Fibroblast of lung (primary cell): ENCODE data around the gene BGN. TPM values are rescaled to one million over a fixed set of nuclear protein-coding genes. Genes with fewer than 3 reads are reported as not detected.

ENCODE experiments used
- DNase-seq, 2 donors: peaks; one replicate each; pipeline versions ENCODE4 v3.0.0 to v3.0.0-alpha.2; 2010; ENCODE audit warnings: low read depth in 2 of 2
- H2AFZ ChIP-seq: 2 replicates; pipeline ENCODE4 v1.5.1; 2012; ENCODE audit warnings: low read length, control low read depth, inconsistent platforms
- H3K27ac ChIP-seq: 2 replicates; pipeline ENCODE4 v1.5.1; 2011; ENCODE audit warnings: low read length, control low read depth; ENCODE audit not compliant: insufficient read depth
- H3K27me3 ChIP-seq: 2 replicates; pipeline ENCODE4 v1.5.1; 2011; ENCODE audit warnings: mild to moderate bottlenecking, low read length; ENCODE audit not compliant: control insufficient read depth, insufficient read depth
- H3K36me3 ChIP-seq: 2 replicates; pipeline ENCODE4 v1.5.1; 2011; ENCODE audit warnings: low read length; ENCODE audit not compliant: control insufficient read depth, insufficient read depth
- H3K4me1 ChIP-seq: 2 replicates; pipeline ENCODE4 v1.5.1; 2011; ENCODE audit warnings: low read length; ENCODE audit not compliant: control insufficient read depth, insufficient read depth; ENCODE audit errors: extremely low read depth
- H3K4me2 ChIP-seq: 2 replicates; pipeline ENCODE4 v1.5.1; 2011; ENCODE audit warnings: low read length, control low read depth; ENCODE audit not compliant: insufficient read depth; ENCODE audit errors: extremely low read depth
- H3K4me3 ChIP-seq, 4 experiments: fragments of 200-600 bp in 1 of 4; sonication (generic) in 1 of 4; replicated peaks in 1 of 4; 2 replicates each; pipeline ENCODE4 v1.5.1; 2011 to 2016; ENCODE audit warnings: low read length in 4 of 4, low read depth in 3 of 4, mild to moderate bottlenecking in 3 of 4, control low read depth in 2 of 4, inconsistent platforms in 1 of 4, mixed read lengths in 1 of 4; ENCODE audit not compliant: insufficient read depth in 1 of 4; ENCODE audit errors: control extremely low read depth in 1 of 4
- H3K79me2 ChIP-seq: 2 replicates; pipeline ENCODE4 v1.5.1; 2012; ENCODE audit warnings: mild to moderate bottlenecking, low read length, inconsistent platforms; ENCODE audit not compliant: control insufficient read depth, insufficient read depth
- H3K9ac ChIP-seq: 2 replicates; pipeline ENCODE4 v1.5.1; 2011; ENCODE audit warnings: mild to moderate bottlenecking, low read length, control low read depth; ENCODE audit not compliant: insufficient read depth
- H3K9me3 ChIP-seq: 2 replicates; pipeline ENCODE4 v1.5.1; 2012; ENCODE audit warnings: low read depth, low read length; ENCODE audit not compliant: control insufficient read depth, insufficient read depth
- H4K20me1 ChIP-seq: 2 replicates; pipeline ENCODE4 v1.5.1; 2011; ENCODE audit warnings: low read length; ENCODE audit not compliant: control insufficient read depth, insufficient read depth; ENCODE audit errors: extremely low read depth
- EZH2 ChIP-seq: IDR thresholded peaks from 2 replicates; pipeline ENCODE4 v1.5.1; 2012; ENCODE audit warnings: low read length, control low read depth, mild to moderate bottlenecking; ENCODE audit errors: missing control alignments
- polyA plus RNA-seq, 2 donors: library from polyadenylated mRNA; depleted of rRNA in 1 of 2; stranded (reverse) in 1 of 2; unstranded in 1 of 2; fragments of >200 nt; gene quantifications; 2 replicates each; pipeline ENCODE4 v1.2.1, GENCODE V29; 2011 to 2012; ENCODE audit warnings: missing spikeins in 1 of 2
- total RNA-seq: library from RNA; depleted of rRNA; stranded (reverse); fragments of >200 nt; gene quantifications from 2 replicates; pipeline ENCODE4 v1.2.1, GENCODE V29; 2014
- TF ChIP-seq, protein P1 (sequence below), 2 donors: IDR thresholded peaks in 1 of 2; conservative IDR thresholded peaks in 1 of 2; 1 replicate in 1 of 2; 2 replicates in 1 of 2; pipeline ENCODE4 v1.5.1; 2011 to 2012; ENCODE audit warnings: low read length in 2 of 2, control low read depth in 1 of 2, inconsistent platforms in 1 of 2, low read depth in 1 of 2, mild to moderate bottlenecking in 1 of 2

The BGN gene
- total and polyA plus RNA-seq, 2 donors (not counting 1 experiment from before 2014, with no cell fraction given) = 10.1 to 61.7 TPM

DNA sequence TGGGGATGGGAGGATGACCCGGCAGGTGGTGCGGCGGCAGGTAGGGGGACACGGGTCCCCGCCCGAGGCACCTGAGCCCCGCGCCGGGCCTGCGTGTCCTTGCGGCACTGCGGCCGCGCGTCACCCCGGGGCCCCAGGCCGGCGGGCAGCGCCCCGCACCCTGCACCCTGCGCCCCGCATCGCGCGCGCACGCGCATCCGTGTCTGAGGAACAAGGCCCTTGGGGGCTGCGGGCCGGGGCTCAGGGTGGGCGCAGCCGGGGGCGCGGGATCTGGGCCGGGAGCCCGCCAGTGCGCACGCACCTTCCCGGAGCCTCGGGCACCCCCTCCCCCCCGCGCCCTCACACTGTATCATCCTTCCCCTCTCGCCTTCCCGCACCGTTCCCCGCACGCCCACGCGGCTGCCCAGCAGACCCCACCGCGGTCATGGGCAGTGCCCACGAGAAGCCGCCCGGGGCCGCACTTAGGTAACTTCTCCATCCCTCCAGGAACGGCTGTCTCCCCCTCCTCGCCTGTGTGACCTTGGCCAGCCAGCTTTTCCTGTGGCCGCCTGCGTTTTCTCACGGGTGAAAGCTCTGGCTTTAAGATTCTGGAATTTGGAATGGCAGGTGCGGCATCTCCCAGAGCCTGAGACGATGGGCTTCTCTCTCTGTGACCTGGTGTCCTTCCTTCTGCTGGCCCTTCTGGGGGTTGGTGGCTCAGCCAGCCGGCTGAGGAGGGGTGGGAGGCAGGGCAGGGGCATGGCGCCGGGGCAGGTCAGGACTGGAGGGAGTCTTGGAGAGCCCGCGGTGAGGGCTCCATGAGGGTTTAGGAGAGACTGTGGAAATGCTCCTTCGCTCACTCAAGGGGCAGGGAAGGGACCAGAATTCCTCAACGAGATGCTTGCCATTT, 23.4 kb downstream of the BGN start:
- H3K79me2 ChIP-seq = no peaks in the 10 kb centered on the region
- no peaks in the 10 kb centered on the region for H3K36me3 ChIP-seq

DNA sequence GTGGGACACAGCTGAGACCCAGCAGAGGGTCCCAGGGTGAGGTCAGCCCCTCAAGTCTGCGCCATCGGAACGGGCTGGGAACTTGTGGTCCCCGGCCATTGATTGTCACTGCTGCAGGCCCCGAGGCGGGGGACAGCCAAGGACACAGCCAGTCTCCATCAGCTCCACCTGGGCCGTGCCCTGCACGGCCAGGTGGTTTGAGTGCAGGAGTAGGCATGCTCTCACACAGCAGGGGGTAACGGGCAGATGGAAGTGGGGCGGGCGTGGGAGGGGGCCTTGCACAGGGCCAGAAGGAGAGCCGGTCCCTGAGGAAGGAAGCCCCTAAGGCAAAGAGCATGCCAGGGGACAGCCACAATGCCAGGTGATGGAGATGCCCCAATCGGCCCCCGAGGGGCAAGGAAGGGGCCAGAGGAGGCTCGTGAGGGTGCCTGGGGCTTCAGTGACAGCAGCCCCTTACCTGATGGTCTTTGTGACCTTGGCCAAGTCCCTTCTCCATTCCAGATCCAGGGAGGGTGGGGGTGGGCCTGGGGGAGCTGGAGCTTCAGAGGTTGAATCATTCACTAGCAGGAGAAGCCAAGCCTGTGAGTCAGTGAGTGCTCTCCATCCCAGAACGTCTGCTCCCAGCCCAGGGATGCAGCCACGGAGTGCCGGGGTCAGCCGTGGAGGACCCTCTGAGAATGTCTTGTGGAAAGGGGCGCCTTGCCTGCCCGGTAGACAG, 24.9 kb downstream of the BGN start:
- TF ChIP-seq, protein P1, sequence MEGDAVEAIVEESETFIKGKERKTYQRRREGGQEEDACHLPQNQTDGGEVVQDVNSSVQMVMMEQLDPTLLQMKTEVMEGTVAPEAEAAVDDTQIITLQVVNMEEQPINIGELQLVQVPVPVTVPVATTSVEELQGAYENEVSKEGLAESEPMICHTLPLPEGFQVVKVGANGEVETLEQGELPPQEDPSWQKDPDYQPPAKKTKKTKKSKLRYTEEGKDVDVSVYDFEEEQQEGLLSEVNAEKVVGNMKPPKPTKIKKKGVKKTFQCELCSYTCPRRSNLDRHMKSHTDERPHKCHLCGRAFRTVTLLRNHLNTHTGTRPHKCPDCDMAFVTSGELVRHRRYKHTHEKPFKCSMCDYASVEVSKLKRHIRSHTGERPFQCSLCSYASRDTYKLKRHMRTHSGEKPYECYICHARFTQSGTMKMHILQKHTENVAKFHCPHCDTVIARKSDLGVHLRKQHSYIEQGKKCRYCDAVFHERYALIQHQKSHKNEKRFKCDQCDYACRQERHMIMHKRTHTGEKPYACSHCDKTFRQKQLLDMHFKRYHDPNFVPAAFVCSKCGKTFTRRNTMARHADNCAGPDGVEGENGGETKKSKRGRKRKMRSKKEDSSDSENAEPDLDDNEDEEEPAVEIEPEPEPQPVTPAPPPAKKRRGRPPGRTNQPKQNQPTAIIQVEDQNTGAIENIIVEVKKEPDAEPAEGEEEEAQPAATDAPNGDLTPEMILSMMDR (conservative IDR thresholded peaks at IDR 0.05 in 1 of 2, IDR thresholded peaks at IDR 0.05 in 1 of 2; ENCODE audit: low read depth in 1 of 2, low read length in 2 of 2) = no peak
- TF ChIP-seq EZH2 = no peak
- H3K9me3 ChIP-seq = no peaks in the 10 kb centered on the region
- no peaks in the 10 kb centered on the region for H3K36me3 ChIP-seq
- H3K27me3 ChIP-seq = peaks cover 7% of the 10 kb centered on the region
- no peaks in the 10 kb centered on the region for H4K20me1 ChIP-seq
- H3K4me1 ChIP-seq = no peaks in the 10 kb centered on the region
- no peaks in the 10 kb centered on the region for H3K79me2 ChIP-seq
- H2AFZ ChIP-seq = no peak overlapping the region
- H3K27ac ChIP-seq = no peak overlapping the region
- H3K9ac ChIP-seq = no peak overlapping the region
- peak; percentile 6 to 64 for DNase-seq
- H3K4me2 ChIP-seq = peak overlapping the region; percentile 35
- H3K4me3 ChIP-seq = no peak overlapping the region

More for the DNA sequence above, 23.4 kb downstream of the BGN start:
- TF ChIP-seq, protein P1 (conservative IDR thresholded peaks at IDR 0.05 in 1 of 2, IDR thresholded peaks at IDR 0.05 in 1 of 2; ENCODE audit: low read depth in 1 of 2, low read length in 2 of 2) = no peak
- peak; percentile 51 for TF ChIP-seq EZH2
- H3K9ac ChIP-seq = no peak overlapping the region
- no peaks in the 10 kb centered on the region for H4K20me1 ChIP-seq
- H3K4me2 ChIP-seq = no peak overlapping the region
- DNase-seq = no peak
- no peak overlapping the region for H3K27ac ChIP-seq
- H3K4me3 ChIP-seq = no peak overlapping the region
- H3K9me3 ChIP-seq = no peaks in the 10 kb centered on the region
- peaks cover 7% of the 10 kb centered on the region for H3K27me3 ChIP-seq
- no peak overlapping the region for H2AFZ ChIP-seq
- no peaks in the 10 kb centered on the region for H3K4me1 ChIP-seq

DNA sequence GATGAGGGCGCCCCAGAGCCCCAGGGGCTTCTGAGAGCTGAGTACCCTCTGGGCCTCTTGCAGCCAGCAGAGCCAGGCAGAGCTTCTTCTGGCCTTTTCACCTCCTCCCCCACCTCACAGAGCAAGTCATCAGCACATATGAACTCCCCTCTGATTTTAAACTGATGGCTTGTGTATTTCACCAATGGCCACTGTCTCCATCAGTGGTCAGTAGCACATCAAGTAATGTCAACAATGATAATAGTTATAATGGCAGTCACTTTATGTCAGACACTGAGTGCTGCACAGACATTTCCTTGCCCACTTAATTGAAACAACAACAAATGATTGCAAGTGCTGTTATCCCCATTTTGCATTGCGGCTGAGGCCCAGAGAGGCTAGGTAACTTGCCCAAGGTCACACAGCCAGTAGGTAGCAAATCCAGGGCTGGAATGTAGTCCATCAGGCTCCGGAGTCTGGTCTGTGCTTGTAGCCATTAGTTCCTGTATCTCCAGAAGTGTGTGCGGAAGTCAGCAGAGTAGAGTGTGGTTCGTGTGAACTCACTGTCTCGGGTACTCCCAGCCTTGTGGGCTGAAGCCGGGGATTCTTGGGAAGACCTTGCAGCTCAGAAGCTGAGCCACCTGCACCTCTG, 25.6 kb downstream of the BGN start:
- Histone ChIP-seq H3K4me2 (peak overlapping the region; percentile 35), H3K79me2 (no peaks in the 10 kb centered on the region), H3K9ac (no peak overlapping the region), H3K27ac (no peak overlapping the region), H3K9me3 (no peaks in the 10 kb centered on the region), H3K27me3 (peaks cover 7% of the 10 kb centered on the region), H2AFZ (no peak overlapping the region), H4K20me1 (no peaks in the 10 kb centered on the region), H3K4me1 (no peaks in the 10 kb centered on the region), H3K36me3 (no peaks in the 10 kb centered on the region), H3K4me3 (no peak overlapping the region)
- DNase-seq = no peak
- TF ChIP-seq, protein P1 (conservative IDR thresholded peaks at IDR 0.05 in 1 of 2, IDR thresholded peaks at IDR 0.05 in 1 of 2; ENCODE audit: low read depth in 1 of 2, low read length in 2 of 2) = no peak
- no peak for TF ChIP-seq EZH2
